Measurements from ENCODE around the gene S100A12. TPM values are rescaled to one million over a fixed set of nuclear protein-coding genes. Genes with fewer than 3 reads are reported as not detected.

Gene S100A12
- total RNA-seq, 4 donors from 2014 or later = not detected

DNA sequence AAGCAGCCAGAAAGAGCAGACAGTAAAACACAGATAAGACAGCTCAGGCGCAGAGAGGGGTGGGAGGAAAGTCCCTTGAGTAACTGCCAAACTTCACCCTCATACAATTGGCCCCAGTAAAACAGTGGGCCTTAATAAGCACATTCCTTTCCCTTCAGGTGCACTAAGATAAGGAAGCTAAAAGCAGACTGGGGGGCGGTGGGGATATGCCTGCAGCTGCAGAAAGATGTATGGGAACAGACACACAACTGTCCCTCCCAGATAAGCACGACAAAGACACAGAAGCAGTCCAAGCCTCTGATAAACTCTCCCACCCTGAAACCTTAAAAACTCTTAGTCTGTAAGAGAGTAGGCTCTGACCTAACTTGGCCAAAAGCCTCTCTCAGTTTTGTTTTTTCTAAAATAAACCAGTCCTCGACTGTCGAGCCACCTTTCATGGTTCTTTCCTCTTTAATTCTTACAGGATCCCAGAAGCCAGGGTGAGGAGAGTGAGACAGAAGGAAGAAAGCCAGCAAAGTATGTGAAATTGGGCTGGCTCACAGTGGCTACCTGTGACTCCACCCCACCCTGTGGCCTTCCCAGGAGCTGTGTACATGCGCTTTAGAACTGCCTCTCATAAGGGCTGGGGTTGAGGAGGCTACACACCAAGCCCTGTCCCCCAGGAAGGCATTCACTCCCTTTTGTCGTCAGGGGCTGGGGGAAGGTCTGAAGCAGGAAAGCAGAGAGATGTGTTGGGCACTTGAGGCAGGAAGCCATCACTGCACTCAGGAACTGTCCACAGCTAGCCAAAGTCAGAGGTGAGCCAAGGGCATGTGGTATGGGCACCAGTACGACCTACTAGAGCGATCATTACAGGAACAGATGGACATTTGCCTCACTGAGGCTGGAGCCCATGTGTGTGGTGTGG lies 31.4 kb downstream of the S100A12 start:
- H3K36me3 ChIP-seq = no peaks in the 10 kb centered on the region
- WGBS, 2 donors = 60 to 62% methylated on average over 9 of the region's 9 CpGs
- peaks cover 0 to 52% of the 10 kb centered on the region in 2 donors for H3K27me3 ChIP-seq

DNA sequence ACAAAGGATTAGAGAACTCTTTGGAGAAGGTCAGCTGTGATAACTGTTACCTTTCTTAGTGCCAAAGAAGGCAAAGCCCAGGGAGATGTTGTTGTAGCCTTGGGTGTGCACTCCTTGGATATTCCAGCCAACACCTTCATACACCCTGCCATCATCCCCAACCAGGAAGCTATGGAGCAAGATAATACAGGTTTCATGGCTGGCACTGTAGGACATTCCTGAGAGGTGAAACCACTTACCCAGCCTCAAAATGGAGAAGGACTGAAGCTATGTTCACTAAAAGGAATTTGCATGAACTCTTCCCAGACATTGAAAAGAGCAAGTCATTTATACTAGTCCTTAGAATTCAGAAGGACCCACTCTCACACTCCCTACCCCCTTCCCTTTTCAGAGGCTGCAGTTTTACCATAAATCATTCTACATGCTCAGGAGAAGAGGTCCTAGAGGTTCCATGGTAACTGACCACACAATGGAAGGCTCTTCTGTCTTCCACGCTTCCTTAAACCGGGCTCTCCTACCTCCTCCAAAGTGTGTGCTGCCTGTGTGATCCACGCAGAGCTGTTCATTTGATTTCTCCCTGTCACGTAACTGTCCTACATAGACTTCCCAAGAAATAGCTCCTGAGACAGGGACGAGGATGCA lies 32.3 kb downstream of the S100A12 start:
- no peaks in the 10 kb centered on the region for H3K9me3 ChIP-seq
- TF ChIP-seq POLR2A (IDR thresholded peaks at IDR 0.05) = no peak
- TF ChIP-seq, protein P1, sequence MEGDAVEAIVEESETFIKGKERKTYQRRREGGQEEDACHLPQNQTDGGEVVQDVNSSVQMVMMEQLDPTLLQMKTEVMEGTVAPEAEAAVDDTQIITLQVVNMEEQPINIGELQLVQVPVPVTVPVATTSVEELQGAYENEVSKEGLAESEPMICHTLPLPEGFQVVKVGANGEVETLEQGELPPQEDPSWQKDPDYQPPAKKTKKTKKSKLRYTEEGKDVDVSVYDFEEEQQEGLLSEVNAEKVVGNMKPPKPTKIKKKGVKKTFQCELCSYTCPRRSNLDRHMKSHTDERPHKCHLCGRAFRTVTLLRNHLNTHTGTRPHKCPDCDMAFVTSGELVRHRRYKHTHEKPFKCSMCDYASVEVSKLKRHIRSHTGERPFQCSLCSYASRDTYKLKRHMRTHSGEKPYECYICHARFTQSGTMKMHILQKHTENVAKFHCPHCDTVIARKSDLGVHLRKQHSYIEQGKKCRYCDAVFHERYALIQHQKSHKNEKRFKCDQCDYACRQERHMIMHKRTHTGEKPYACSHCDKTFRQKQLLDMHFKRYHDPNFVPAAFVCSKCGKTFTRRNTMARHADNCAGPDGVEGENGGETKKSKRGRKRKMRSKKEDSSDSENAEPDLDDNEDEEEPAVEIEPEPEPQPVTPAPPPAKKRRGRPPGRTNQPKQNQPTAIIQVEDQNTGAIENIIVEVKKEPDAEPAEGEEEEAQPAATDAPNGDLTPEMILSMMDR (IDR thresholded peaks at IDR 0.05) = no peak
- TF ChIP-seq EP300 (IDR thresholded peaks at IDR 0.05) = no peak
- DNase-seq (ENCODE audit: low spot score in 2 of 2) = no peak
- H3K4me3 ChIP-seq = no peak overlapping the region
- H3K36me3 ChIP-seq = no peaks in the 10 kb centered on the region
- H3K27ac ChIP-seq = no peak overlapping the region
- 40 to 47% methylated on average over 5 of the region's 5 CpGs for WGBS, 2 donors
- H3K27me3 ChIP-seq = peaks cover 0 to 46% of the 10 kb centered on the region in 2 donors
- H3K4me1 ChIP-seq = no peaks in the 10 kb centered on the region

More for the DNA sequence above, 31.4 kb downstream of the S100A12 start:
- Histone ChIP-seq H3K4me1 (no peaks in the 10 kb centered on the region), H3K4me3 (no peak overlapping the region), H3K9me3 (no peaks in the 10 kb centered on the region), H3K27ac (no peak overlapping the region)
- DNase-seq (ENCODE audit: low spot score in 2 of 2) = no peak
- TF ChIP-seq EP300 (IDR thresholded peaks at IDR 0.05) (no peak), POLR2A (IDR thresholded peaks at IDR 0.05) (no peak)
- TF ChIP-seq, protein P1 (IDR thresholded peaks at IDR 0.05) = no peak

DNA sequence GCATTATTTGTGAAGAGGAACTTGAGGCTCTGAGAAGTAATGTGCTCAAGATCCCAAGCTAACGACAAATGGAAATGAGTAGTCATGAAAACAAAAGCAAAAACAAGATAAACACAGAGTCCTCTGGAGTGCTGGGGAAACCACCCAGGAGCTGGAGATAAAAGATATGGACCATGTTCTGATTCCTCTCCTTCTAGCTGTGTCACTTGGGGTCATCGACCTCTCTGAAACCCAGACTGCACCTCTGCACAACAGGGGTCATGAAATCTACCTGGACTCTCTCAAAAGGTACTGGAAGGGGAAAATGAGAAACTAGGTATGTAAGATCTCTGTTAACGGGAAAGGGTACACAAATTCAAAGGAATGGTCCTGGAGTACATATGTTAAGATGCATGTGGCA lies 33.2 kb downstream of the S100A12 start:
- 65% methylated on average over 3 of the region's 3 CpGs for WGBS, 2 donors
- no peak overlapping the region for H3K27ac ChIP-seq
- TF ChIP-seq POLR2A (IDR thresholded peaks at IDR 0.05) (no peak), EP300 (IDR thresholded peaks at IDR 0.05) (no peak)
- TF ChIP-seq, protein P1 (IDR thresholded peaks at IDR 0.05) = no peak
- no peaks in the 10 kb centered on the region for H3K4me1 ChIP-seq
- no peak overlapping the region for H3K4me3 ChIP-seq
- H3K9me3 ChIP-seq = no peaks in the 10 kb centered on the region
- DNase-seq (ENCODE audit: low spot score in 2 of 2) = no peak
- H3K36me3 ChIP-seq = no peaks in the 10 kb centered on the region
- peaks cover 0 to 37% of the 10 kb centered on the region in 2 donors for H3K27me3 ChIP-seq

DNA sequence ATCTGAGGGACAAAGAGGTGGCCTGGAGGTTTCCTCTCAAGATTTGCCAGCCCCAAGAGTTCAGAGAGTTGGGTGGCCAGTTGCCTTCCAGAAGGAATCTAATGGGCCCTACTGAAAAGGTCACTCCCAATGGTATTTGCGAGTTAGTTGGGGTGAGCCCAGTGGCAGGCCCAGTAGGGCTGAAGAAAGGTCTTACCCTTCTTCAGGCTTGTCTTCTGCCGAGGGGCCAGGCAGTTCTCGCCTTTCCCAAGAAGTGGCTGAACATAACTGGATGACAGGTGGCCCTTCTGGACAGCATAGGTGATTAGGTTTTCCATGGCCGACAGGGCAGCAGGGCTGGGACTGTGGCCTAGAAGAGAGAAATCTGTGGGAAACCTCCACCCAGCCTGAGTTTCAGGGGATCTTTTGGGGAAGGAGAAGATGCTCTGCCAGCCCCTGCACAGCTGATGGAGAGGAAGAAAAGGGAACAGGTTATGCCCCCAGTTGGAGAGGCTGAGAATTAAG lies 33.9 kb downstream of the S100A12 start:
- TF ChIP-seq, protein P1 (IDR thresholded peaks at IDR 0.05) = no peak
- TF ChIP-seq EP300 (IDR thresholded peaks at IDR 0.05) (no peak), POLR2A (IDR thresholded peaks at IDR 0.05) (no peak)
- WGBS, 2 donors = 84 to 88% methylated on average over 4 of the region's 4 CpGs
- no peak for DNase-seq (ENCODE audit: low spot score in 2 of 2)

DNA sequence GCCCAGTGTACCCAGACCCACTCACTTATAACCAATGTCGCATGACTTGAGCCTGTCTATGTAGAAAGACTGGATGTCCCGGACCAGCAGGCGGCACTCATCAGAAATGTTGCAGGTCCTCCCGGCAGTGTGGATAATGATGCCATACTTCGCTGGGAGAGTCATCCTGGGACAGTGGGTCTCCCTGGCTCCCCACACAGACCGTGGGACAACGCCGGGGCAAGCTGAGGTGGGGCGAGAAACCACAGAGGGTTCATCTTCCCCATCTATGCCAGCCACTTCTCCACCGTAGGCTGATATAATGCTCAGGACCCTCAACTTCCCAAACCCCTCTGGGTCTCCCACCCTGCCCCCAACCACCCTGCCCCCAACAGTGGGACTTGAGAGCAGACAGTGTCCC lies 35.1 kb downstream of the S100A12 start:
- no peaks in the 10 kb centered on the region for H3K9me3 ChIP-seq
- TF ChIP-seq, protein P1 (IDR thresholded peaks at IDR 0.05) = no peak
- no peak for TF ChIP-seq POLR2A (IDR thresholded peaks at IDR 0.05)
- TF ChIP-seq EP300 (IDR thresholded peaks at IDR 0.05) = no peak
- peaks cover 0 to 20% of the 10 kb centered on the region in 2 donors for H3K27me3 ChIP-seq
- H3K4me3 ChIP-seq = no peak overlapping the region
- DNase-seq (ENCODE audit: low spot score in 2 of 2) = no peak
- no peaks in the 10 kb centered on the region for H3K36me3 ChIP-seq
- WGBS, 2 donors = 83 to 90% methylated on average over 7 to 10 of the region's 10 CpGs
- no peaks in the 10 kb centered on the region for H3K4me1 ChIP-seq
- no peak overlapping the region for H3K27ac ChIP-seq

More for the DNA sequence above, 33.9 kb downstream of the S100A12 start:
- H3K9me3 ChIP-seq = no peaks in the 10 kb centered on the region
- H3K27me3 ChIP-seq = peaks cover 0 to 31% of the 10 kb centered on the region in 2 donors
- H3K27ac ChIP-seq = no peak overlapping the region
- no peak overlapping the region for H3K4me3 ChIP-seq
- no peaks in the 10 kb centered on the region for H3K4me1 ChIP-seq
- H3K36me3 ChIP-seq = no peaks in the 10 kb centered on the region
